ENCODE data around the gene RNF212B. TPM values are rescaled to one million over a fixed set of nuclear protein-coding genes. Genes with fewer than 3 reads are reported as not detected.
"Not testable (repeated sequence)": the region's sequence is repeated elsewhere in the genome, so short reads cannot be mapped to it uniquely, and the experiment has no call there.

RNF212B gene
- total RNA-seq, 1 donor from 2014 or later = not detected

DNA sequence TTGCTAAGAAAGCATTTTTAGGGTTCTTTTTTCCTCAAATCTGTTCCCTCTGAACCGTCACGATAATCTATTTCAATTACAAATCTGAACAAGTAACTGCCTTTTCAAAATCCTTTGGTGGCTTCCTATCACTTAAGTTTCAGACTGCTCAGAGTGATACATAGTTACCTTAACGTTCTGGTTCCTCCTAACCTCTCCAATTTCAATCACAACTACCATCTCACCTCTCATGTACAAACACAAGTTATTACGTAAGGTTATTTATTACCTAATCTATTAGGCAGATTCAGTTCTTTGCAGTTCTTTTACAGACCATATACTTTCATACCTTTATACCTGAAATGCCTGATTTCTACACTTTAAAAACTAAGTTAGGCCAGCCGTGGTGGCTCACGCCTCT lies 12.1 kb downstream of the RNF212B start:
- Mint-ChIP-seq H3K4me1 (ENCODE audit: unreplicated experiment) (no peaks in the 10 kb centered on the region), H3K27me3 (peaks cover 20% of the 10 kb centered on the region), H3K36me3 (no peaks in the 10 kb centered on the region), H3K27ac (no peak overlapping the region), H3K4me3 (no peak overlapping the region), H3K9me3 (no peaks in the 10 kb centered on the region)
- no peak for DNase-seq (ENCODE audit: extremely low spot score, unreplicated experiment)
- TF ChIP-seq, protein P1, sequence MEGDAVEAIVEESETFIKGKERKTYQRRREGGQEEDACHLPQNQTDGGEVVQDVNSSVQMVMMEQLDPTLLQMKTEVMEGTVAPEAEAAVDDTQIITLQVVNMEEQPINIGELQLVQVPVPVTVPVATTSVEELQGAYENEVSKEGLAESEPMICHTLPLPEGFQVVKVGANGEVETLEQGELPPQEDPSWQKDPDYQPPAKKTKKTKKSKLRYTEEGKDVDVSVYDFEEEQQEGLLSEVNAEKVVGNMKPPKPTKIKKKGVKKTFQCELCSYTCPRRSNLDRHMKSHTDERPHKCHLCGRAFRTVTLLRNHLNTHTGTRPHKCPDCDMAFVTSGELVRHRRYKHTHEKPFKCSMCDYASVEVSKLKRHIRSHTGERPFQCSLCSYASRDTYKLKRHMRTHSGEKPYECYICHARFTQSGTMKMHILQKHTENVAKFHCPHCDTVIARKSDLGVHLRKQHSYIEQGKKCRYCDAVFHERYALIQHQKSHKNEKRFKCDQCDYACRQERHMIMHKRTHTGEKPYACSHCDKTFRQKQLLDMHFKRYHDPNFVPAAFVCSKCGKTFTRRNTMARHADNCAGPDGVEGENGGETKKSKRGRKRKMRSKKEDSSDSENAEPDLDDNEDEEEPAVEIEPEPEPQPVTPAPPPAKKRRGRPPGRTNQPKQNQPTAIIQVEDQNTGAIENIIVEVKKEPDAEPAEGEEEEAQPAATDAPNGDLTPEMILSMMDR (conservative IDR thresholded peaks at IDR 0.05) = no peak

DNA sequence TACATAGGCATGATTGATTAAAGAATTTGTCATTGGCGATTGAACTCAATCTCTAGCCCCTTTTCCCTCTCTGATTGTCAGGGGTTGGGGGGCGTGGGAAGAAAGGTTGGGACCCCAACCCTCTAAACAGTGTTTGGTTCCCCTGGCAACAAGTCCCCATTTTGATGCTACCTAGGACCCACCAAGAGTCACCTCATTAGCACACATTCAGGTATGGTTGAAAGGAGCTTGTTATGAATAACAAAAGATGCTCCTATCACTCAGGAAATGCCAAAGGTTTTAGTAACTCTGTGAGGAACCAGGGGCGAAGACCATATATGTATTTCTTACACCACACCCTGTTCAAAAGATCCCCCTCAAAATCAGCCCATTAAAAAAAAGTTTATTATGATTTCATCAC lies 14.3 kb downstream of the RNF212B start:
- TF ChIP-seq, protein P1 (conservative IDR thresholded peaks at IDR 0.05) = no peak
- Mint-ChIP-seq H3K4me1 (ENCODE audit: unreplicated experiment) (no peaks in the 10 kb centered on the region), H3K27me3 (peaks cover 20% of the 10 kb centered on the region), H3K4me3 (no peak overlapping the region), H3K9me3 (no peaks in the 10 kb centered on the region), H3K36me3 (no peaks in the 10 kb centered on the region), H3K27ac (no peak overlapping the region)
- DNase-seq (ENCODE audit: extremely low spot score, unreplicated experiment) = no peak

DNA sequence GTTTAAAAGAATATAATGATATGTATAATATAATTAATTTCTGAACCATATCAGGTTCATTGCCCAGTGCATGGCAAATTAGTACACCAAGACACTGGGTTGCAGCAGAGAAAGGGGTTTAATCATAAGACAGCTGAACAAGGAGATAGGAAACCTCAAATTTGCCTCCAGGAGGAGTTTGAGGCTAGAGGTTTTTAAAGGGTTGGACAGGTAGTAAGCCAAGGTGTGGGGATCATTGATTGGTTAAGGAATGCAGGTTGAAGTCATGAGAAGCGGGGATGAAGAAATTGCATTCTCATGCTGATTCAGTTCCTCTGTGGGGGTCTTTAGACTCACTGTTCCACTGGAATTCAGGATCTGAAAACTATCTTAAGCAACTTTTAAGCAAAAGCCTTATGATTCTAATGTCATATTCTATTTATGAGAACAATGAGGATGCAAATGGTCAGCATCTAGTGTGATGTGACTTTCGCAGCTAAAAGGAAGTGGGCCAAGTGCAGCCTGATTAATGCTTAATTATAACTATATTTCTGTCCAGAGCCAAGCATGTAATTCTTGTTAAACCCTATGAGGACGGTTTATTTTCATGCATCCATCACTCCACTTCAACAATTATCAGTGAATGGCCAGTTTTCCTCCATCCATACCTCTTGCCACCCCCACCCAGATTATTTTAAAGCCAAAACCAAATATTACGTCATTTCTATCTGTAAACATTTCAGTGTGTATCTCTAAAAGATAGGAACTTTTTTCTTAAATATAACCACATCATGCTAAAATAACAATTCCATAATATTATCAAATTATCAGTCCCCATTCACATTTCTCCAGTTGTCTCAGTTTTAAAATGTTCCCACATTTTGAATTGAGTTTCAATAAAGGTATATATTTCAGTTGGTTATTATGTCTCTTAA lies 14.9 kb downstream of the RNF212B start:
- H3K9me3 Mint-ChIP-seq = no peaks in the 10 kb centered on the region
- no peaks in the 10 kb centered on the region for H3K36me3 Mint-ChIP-seq
- no peak for DNase-seq (ENCODE audit: extremely low spot score, unreplicated experiment)
- H3K4me1 Mint-ChIP-seq (ENCODE audit: unreplicated experiment) = no peaks in the 10 kb centered on the region
- H3K4me3 Mint-ChIP-seq = no peak overlapping the region
- peaks cover 20% of the 10 kb centered on the region for H3K27me3 Mint-ChIP-seq
- H3K27ac Mint-ChIP-seq = no peak overlapping the region
- TF ChIP-seq, protein P1 (conservative IDR thresholded peaks at IDR 0.05) = no peak

DNA sequence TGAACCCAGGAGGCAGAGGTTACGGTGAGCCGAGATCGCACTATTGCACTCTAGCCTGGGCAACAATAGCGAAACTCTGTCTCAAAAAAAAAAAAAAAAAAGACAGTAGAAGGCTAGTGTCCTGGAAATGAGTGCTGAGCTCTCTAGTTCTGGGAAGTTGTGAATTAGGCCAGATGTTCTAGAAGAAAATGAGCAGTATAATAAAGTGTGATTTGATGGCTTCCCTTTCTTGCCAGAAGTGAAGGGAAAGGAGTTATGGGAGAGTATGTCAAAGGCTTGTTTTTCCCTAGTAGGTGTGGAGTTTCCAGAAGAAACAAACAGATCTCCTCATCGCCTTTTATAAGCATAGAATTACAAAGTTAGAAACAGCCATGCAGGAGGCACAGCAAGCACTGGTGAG lies 20.5 kb downstream of the RNF212B start:
- no peak for DNase-seq (ENCODE audit: extremely low spot score, unreplicated experiment)
- Mint-ChIP-seq H3K4me3 (no peak overlapping the region), H3K4me1 (ENCODE audit: unreplicated experiment) (no peaks in the 10 kb centered on the region), H3K27me3 (peaks cover 22% of the 10 kb centered on the region), H3K9me3 (no peaks in the 10 kb centered on the region), H3K27ac (no peak overlapping the region), H3K36me3 (no peaks in the 10 kb centered on the region)
- TF ChIP-seq, protein P1 (conservative IDR thresholded peaks at IDR 0.05) = no peak

DNA sequence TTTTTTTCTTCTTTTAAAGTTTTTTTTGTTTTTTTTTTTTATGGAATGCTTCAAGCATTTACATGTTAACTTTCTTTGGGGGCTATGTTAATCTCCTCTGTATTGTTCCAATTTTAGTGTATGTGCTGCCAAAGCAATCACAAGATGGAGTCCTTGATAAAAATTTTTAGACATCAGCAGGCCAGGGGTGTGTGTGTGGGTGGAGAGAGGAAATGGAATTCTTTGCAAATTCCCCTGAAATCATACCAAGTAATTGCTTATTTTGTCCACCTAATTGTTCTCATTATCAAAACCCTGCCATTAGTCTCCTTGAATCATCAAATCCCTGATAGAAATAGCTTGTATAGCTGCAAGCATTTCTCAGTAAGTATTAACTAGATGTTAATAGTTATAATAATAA lies 21.7 kb downstream of the RNF212B start:
- H3K27me3 Mint-ChIP-seq = peaks cover 26% of the 10 kb centered on the region
- no peak for DNase-seq (ENCODE audit: extremely low spot score, unreplicated experiment)
- no peaks in the 10 kb centered on the region for H3K36me3 Mint-ChIP-seq
- H3K9me3 Mint-ChIP-seq = no peaks in the 10 kb centered on the region
- no peak overlapping the region for H3K27ac Mint-ChIP-seq
- TF ChIP-seq, protein P1 (conservative IDR thresholded peaks at IDR 0.05) = no peak
- no peak overlapping the region for H3K4me3 Mint-ChIP-seq
- H3K4me1 Mint-ChIP-seq (ENCODE audit: unreplicated experiment) = no peaks in the 10 kb centered on the region

DNA sequence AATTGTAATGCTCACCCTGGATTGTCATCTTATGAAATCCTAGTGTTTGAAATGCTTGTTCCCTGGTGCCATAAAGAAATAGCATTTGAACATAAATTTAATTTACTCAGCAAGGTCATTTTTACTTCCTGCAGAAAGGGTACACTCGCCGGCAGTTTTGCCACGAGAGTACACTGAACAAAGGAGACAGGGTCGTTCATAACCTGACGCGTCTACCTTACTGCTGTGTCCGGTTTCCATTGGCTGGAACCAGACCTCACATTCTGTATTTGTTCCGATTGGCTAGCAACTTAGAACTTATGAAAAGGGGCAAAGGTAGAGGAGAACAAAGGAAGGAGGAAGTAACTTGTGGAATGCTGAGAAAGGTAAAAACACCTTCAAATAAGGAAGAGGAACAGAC lies 23.1 kb downstream of the RNF212B start:
- H3K27ac Mint-ChIP-seq; H3K36me3 Mint-ChIP-seq; H3K9me3 Mint-ChIP-seq; H3K4me3 Mint-ChIP-seq; DNase-seq (ENCODE audit: extremely low spot score, unreplicated experiment); H3K4me1 Mint-ChIP-seq (ENCODE audit: unreplicated experiment): not testable (repeated sequence)
- peaks cover 31% of the 10 kb centered on the region for H3K27me3 Mint-ChIP-seq

All from type B pancreatic cell (in vitro differentiated cells).